HL-60/S4 (cell line): ENCODE data around the gene RARB.

ENCODE experiments used
- in situ Hi-C: fragments of 300-500 bp; cut with MboI; formaldehyde crosslinking; loops from 2 replicates; pipeline ENCODE4 v1.14.3; 2022; ENCODE audit warnings: low sequenced_read_pairs

Gene RARB

GRCh38 chr3:25421747-25422146 is 6.3 kb upstream of the RARB start:
- in situ Hi-C loops = no loop called here

GRCh38 chr3:25423780-25424588 is 4.1 kb upstream of the RARB start:
- in situ Hi-C loops = no loop called here

- in situ Hi-C loops = no loop called here
These were observed 3.4 kb upstream of the RARB start for GRCh38 chr3:25424614-25425013.

GRCh38 chr3:25426408-25426807 is 1.7 kb upstream of the RARB start:
- in situ Hi-C loops = no loop called here

- in situ Hi-C loops = no loop called here
These were observed 908 bp upstream of the RARB start for GRCh38 chr3:25427155-25427554.

GRCh38 chr3:25427563-25427941 is 511 bp upstream of the RARB start:
- in situ Hi-C loops = no loop called here

GRCh38 chr3:25428789-25429335 is 799 bp downstream of the RARB start:
- in situ Hi-C loops = no loop called here

GRCh38 chr3:25429361-25430286 is 1.6 kb downstream of the RARB start:
- in situ Hi-C loops = no loop called here

GRCh38 chr3:25430287-25430934 is 2.3 kb downstream of the RARB start:
- in situ Hi-C loops = no loop called here

- in situ Hi-C loops = no loop called here
These were observed 3.1 kb downstream of the RARB start for GRCh38 chr3:25430935-25431770.

GRCh38 chr3:25432176-25432720 is 4.2 kb downstream of the RARB start:
- in situ Hi-C loops = no loop called here

GRCh38 chr3:25433106-25433505 is 5.0 kb downstream of the RARB start:
- in situ Hi-C loops = no loop called here

- in situ Hi-C loops = no loop called here
These were observed 5.8 kb downstream of the RARB start for GRCh38 chr3:25433868-25434267.

- in situ Hi-C loops = no loop called here
These were observed 9.9 kb downstream of the RARB start for GRCh38 chr3:25437953-25438352.

- in situ Hi-C loops = no loop called here
These were observed 10.9 kb downstream of the RARB start for GRCh38 chr3:25438791-25439555.

GRCh38 chr3:25441234-25441856 is 13.3 kb downstream of the RARB start:
- in situ Hi-C loops = no loop called here

- in situ Hi-C loops = no loop called here
These were observed 14.4 kb downstream of the RARB start for GRCh38 chr3:25442486-25442885.

- in situ Hi-C loops = no loop called here
These were observed 16.2 kb downstream of the RARB start for GRCh38 chr3:25444273-25444672.

- in situ Hi-C loops = no loop called here
These were observed 17.7 kb downstream of the RARB start for GRCh38 chr3:25445731-25446130.
